GM12874 (cell line): ENCODE measurements around the gene MAN2B1.

ENCODE experiments used
- TF ChIP-seq, protein P1 (sequence below): IDR thresholded peaks from 2 replicates; pipeline ENCODE4 v1.5.1; 2011; ENCODE audit warnings: low read depth, mild to moderate bottlenecking, control low read depth, low read length, moderate library complexity; ENCODE audit not compliant: insufficient read depth

The MAN2B1 gene

DNA sequence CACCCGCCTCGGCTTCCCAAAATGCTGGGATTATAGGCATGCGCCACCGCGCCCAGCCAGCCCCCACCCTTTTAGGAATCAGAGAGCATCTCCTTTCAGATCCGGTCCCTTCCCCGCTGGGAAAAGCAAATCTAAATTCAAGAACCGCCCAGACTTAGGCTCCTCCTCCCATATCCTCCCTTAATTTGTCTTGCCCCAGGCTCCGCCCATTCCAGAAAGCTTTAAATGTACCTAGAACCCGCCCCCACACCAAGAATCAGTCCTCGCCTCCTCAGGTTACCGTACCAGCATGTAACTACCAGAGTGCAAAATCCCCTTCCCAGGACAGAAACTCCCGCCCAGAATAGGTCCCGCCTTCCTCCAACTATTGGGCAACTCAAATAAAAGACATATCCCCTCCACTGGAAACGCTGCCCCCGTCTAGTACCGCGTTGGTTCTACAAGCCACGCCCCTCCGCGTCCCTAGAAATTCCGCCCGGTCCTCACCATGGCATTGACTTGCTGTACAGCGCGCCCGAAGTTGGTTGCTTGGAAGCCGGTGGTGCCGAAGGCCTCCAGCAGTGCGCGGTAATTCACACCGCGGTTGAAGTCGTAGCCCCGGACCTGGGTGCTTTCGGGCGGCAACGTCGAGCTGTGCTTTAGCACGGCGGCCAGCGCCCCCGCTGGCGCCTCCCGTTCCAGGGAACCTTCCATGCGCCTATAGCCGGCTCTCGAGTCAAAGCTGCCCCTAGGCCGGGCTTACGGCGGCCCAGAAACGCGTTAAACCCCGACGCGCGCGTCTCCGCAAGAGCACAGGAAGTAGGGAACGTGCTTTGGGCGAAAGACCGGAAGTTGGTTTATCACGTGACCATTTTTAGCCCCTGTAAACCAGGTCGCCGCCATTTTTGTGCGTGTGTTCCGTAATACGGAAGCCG, 14.8 kb upstream of the MAN2B1 start, which contains the start of gene DHPS:
DHPS (minus strand) TSS at position 807 of the 914 bp plus-strand sequence; CDS start at position 693, 114 bp downstream.
- TF ChIP-seq, protein P1, sequence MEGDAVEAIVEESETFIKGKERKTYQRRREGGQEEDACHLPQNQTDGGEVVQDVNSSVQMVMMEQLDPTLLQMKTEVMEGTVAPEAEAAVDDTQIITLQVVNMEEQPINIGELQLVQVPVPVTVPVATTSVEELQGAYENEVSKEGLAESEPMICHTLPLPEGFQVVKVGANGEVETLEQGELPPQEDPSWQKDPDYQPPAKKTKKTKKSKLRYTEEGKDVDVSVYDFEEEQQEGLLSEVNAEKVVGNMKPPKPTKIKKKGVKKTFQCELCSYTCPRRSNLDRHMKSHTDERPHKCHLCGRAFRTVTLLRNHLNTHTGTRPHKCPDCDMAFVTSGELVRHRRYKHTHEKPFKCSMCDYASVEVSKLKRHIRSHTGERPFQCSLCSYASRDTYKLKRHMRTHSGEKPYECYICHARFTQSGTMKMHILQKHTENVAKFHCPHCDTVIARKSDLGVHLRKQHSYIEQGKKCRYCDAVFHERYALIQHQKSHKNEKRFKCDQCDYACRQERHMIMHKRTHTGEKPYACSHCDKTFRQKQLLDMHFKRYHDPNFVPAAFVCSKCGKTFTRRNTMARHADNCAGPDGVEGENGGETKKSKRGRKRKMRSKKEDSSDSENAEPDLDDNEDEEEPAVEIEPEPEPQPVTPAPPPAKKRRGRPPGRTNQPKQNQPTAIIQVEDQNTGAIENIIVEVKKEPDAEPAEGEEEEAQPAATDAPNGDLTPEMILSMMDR: no peak

DNA sequence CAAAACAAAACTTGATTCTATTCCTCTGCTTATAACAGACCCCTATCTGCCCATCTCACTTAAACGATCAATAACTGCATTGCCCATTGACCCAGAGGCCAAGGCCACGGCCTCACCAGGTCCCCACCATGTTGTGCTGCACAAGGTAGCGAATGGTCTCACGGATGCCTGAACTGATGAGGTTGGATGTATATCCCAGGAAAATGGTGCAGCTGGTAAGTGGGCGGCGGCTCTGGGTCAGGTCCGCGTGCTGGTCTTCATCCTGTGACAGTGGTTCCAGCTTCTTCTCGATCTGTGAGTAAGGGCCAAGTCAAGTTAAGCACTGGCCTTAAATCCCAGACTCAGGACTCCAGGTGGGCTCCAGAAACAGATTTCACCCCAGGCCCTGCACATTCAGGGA, 13.5 kb upstream of the MAN2B1 start:
- TF ChIP-seq, protein P1: no peak

DNA sequence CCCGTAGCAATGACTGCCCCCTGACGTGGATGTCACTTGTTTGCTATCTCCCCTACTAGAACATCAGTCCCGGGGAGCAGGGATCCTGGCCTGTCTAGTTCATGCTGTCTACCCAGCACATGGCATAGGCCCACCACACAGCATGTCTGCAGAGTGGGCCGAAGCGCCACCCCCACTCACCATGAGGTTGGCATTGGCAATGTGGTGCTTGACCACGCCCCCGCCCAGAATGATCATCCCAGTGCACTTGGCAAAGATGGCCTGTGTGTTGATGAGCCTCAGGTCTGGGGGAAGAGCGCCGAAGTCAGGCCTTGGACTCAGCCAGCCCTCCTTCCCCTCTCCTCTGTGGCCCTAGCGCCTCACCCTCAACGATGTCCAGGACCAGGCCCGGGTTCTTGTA, 10.4 kb upstream of the MAN2B1 start:
- TF ChIP-seq, protein P1: no peak

DNA sequence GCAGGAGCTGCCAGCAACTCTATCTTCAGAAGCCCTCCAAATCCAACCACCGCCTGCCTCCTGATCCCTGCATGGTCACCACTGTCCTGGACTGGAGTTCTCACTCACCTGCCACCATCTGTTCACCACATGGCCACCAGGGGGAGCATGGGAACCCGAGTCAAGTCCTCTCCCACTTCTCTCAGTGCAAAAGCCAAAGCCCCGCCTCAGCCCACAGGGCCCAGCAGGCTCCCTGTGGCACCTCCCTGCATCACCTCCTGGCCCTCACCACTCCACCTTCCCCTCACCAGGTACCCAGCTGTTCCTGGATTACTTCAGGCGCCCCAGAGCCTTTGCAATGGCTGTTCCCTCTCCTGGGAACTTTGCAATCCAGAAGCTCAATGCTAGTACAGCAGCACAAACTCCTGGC, 9.8 kb upstream of the MAN2B1 start:
- TF ChIP-seq, protein P1: peak; percentile 91

DNA sequence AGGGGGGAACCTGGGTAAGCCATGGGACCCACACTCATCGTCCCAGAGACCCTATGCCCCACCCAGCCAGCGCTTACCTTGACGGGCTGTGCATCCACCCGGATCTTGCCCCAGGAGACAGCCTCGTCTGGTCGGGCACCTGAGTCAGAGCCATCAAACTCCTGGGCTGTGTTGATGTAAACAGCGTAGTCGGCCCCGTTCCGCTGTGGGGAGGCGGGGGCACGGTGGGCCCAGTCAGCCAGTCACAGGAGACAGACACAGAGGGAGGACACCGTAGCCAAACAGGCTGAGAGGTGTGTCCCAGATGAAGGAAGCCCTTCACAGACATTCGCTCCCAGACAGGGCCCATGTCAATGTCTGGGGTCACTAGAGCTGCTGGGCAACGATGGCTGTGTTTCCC, 9.4 kb upstream of the MAN2B1 start:
- TF ChIP-seq, protein P1: no peak

DNA sequence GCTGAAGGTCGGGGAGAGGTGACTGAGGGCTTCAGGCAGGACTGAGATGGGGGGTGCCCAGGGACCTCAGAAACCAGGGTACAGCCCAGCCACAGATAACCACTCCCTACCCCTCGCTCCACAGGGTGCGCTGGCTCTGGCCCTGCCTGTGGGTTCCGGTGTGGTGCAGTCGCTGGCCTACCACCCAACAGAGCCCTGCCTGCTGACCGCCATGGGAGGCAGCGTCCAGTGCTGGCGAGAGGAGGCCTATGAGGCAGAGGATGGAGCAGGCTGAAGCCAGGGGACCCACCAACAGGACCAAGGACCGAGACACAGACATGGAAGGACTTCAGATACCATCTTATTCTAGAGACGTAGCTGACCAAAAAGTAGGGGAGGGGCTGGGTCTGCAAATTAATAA, 8.9 kb upstream of the MAN2B1 start:
- TF ChIP-seq, protein P1: no peak

DNA sequence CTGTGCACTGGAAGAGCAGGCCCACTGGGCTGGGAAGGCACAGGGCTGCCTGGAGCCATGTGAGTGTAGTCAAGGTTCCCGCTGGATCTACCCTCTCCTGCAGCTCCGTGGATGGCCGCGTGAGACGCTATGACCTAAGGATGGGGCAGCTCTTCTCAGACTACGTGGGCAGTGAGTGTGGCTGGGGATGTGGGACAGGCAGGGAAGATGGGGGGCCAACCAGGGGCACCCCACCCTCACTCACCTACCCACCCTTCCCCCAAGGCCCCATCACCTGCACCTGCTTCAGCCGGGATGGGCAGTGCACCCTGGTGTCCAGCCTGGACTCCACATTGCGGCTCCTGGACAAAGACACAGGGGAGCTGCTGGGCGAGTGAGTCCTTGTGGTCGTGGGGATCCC, 6.2 kb upstream of the MAN2B1 start:
- TF ChIP-seq, protein P1: no peak
